LNCaP clone FGC (cell line): Measurements from ENCODE around the gene WASF3.

Experiments
- DNase-seq: peaks from one replicate; pipeline ENCODE4 v3.0.0-alpha.2; 2011; ENCODE audit warnings: low read depth
- H3K4me3 ChIP-seq: 2 replicates; pipeline ENCODE4 v1.5.1; 2011; ENCODE audit warnings: mild to moderate bottlenecking, low read depth, low read length, control low read depth
- CTCF ChIP-seq: IDR thresholded peaks from 2 replicates; pipeline ENCODE4 v1.5.1; 2012; ENCODE audit warnings: mild to moderate bottlenecking; ENCODE audit not compliant: control insufficient read depth, insufficient read depth; ENCODE audit errors: extremely low read depth

The WASF3 gene

GRCh38 chr13:26678330-26678729 lies 120.8 kb downstream of the WASF3 start:
- H3K4me3 ChIP-seq: no peak overlapping the region

GRCh38 chr13:26678796-26679195 lies 121.3 kb downstream of the WASF3 start:
- no peak for DNase-seq
- TF ChIP-seq CTCF: no peak
- H3K4me3 ChIP-seq: no peak overlapping the region

More at GRCh38 chr13:26678330-26678729, 120.8 kb downstream of the WASF3 start:
- TF ChIP-seq CTCF: no peak
- DNase-seq: no peak

GRCh38 chr13:26679411-26680122 lies 122.1 kb downstream of the WASF3 start:
- H3K4me3 ChIP-seq: no peak overlapping the region
- no peak for DNase-seq
- no peak for TF ChIP-seq CTCF

GRCh38 chr13:26680123-26680450 lies 122.6 kb downstream of the WASF3 start:
- no peak overlapping the region for H3K4me3 ChIP-seq
- TF ChIP-seq CTCF: no peak
- DNase-seq: no peak

GRCh38 chr13:26680572-26680971 lies 123.1 kb downstream of the WASF3 start:
- no peak for TF ChIP-seq CTCF
- no peak for DNase-seq

GRCh38 chr13:26681036-26681435 lies 123.6 kb downstream of the WASF3 start:
- no peak for DNase-seq
- no peak overlapping the region for H3K4me3 ChIP-seq
- no peak for TF ChIP-seq CTCF

More at GRCh38 chr13:26680572-26680971, 123.1 kb downstream of the WASF3 start:
- no peak overlapping the region for H3K4me3 ChIP-seq

- no peak for DNase-seq
- no peak for TF ChIP-seq CTCF
These were observed 125.1 kb downstream of the WASF3 start for GRCh38 chr13:26682606-26683005.

More at GRCh38 chr13:26682606-26683005, 125.1 kb downstream of the WASF3 start:
- no peak overlapping the region for H3K4me3 ChIP-seq
